Breast epithelium (tissue), 3 donors: Measurements from ENCODE around the gene ADAMTS17.

Experiments used
- CTCF ChIP-seq, 3 donors: fragments of 450-650 bp; IDR thresholded peaks; one replicate each; pipeline ENCODE4 v1.5.1; 2016 to 2017; ENCODE audit warnings: antibody characterized with exemption in 3 of 3, mild to moderate bottlenecking in 3 of 3, moderate library complexity in 3 of 3
- POLR2AphosphoS5 ChIP-seq, 3 donors: sonication (generic); formaldehyde crosslinking; IDR thresholded peaks; one replicate each; pipeline ENCODE4 v1.6.1; 2017; ENCODE audit warnings: antibody characterized with exemption in 3 of 3

GRCh38 chr15:100008258-100008657 is 333.5 kb downstream of the ADAMTS17 start:
- no peak for TF ChIP-seq CTCF (IDR thresholded peaks at IDR 0.05)
- no peak for TF ChIP-seq POLR2AphosphoS5 (IDR thresholded peaks at IDR 0.05)
